ENCODE data around the gene LTB4R2. TPM values are rescaled to one million over a fixed set of nuclear protein-coding genes. Genes with fewer than 3 reads are reported as not detected.
A peak's percentile ranks its signal among the peaks of the same experiment; 100 is the strongest.

LTB4R2 gene
- total and polyA plus RNA-seq, 2 donors (not counting 1 experiment from before 2014, with no cell fraction given) = 10.7 to 11.7 TPM

DNA sequence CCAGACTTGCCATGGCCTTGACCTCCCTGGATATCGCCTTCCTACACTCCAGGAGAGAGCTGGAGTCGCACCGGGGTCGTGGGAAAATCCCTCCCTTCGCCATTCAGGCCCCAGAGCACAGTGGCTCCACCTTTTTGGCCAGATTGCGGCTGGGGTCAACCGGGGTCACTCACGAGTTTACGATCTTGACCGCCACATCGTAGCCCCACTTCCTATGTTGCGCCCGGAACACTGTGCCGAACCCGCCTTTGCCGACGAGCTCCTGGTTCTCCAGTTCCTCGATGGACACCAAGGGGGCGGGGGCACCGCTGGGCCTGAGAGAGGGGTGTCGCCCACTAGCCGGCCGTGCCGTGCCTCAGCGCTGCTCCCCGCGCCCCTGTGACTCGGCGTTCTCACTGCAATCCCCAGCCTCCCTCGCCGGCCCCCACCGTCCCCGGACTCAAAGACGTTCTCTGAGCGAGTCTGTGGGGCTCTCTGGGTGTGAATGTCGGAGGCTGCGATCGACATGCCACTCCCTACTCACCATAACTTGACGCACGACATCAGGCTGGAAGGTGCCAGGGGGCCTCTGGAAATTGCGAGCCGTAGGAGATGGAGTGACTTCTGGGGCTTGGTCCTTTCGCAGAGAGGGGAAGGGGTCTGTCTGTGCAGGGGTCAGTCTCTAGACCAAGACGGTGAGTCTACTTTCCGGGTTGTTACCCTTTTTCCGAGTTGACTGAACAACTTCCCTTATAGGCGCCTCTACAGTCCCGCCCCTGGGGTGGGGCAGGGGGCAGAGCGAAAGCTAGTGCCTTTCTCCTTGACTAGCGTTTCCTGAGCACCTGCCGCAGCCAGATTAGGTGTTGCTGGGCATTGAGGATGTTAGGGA lies 29.6 kb downstream of the LTB4R2 start, which contains the start of gene RIPK3:
Gene RIPK3, minus strand, starts transcription at position 708 of the 868 bp plus-strand sequence. Its CDS starts 165 bp downstream, at position 543.
- DNase-seq = peak; percentile 79
- 10% methylated on average over 27 of the region's 51 CpGs for WGBS (ENCODE audit: insufficient coverage)

More for the DNA sequence above, 29.6 kb downstream of the LTB4R2 start, which contains the start of gene RIPK3:
- Histone ChIP-seq H3K4me2 (replicated peaks; ENCODE audit: low read depth, low read length, poor library complexity, severe bottlenecking) (peak within 1 kb of the TSS; percentile 84), H3K27me3 (replicated peaks in 1 of 4; ENCODE audit: control extremely low read depth in 1 of 4, control insufficient read depth in 3 of 4, insufficient read depth in 4 of 4, low read length in 3 of 4) (peaks cover 0 to 21% (median 4%) of the 10 kb centered on the region in 4 experiments), H3K79me2 (ENCODE audit: control insufficient read depth, insufficient read depth, low read length) (peaks cover 10% of the 10 kb centered on the region), H3K9ac (ENCODE audit: low read length) (peak within 1 kb of the TSS; percentile 91), H3K4me1 (ENCODE audit: control insufficient read depth in 2 of 2, insufficient read depth in 2 of 2, low read length in 2 of 2) (peaks cover 25 to 33% of the 10 kb centered on the region in 2 donors), H2AFZ (ENCODE audit: insufficient read depth, low read depth, low read length, poor library complexity, severe bottlenecking) (peak within 1 kb of the TSS; percentile 88), H3K4me3 (ENCODE audit: control extremely low read depth in 1 of 5, extremely low read depth in 1 of 5, insufficient read depth in 1 of 5, low read depth in 2 of 5, low read length in 4 of 5) (peak within 1 kb of the TSS; percentile 85 to 98 (median 89)), H3K27ac (ENCODE audit: low read length in 2 of 2) (peak within 1 kb of the TSS; percentile 65 to 73), H3K9me3 (ENCODE audit: control extremely low read depth in 1 of 3, control insufficient read depth in 2 of 3, insufficient read depth in 1 of 3, low read length in 2 of 3) (peaks cover 0 to 6% (median 0%) of the 10 kb centered on the region in 3 donors), H3K36me3 (replicated peaks in 1 of 2; ENCODE audit: control extremely low read depth in 1 of 2, control insufficient read depth in 1 of 2, extremely low read depth in 1 of 2, insufficient read depth in 2 of 2, low read length in 1 of 2) (peaks cover 0 to 24% of the 10 kb centered on the region in 2 experiments), H4K20me1 (ENCODE audit: control insufficient read depth, insufficient read depth, low read length, poor library complexity, severe bottlenecking) (peaks cover 17% of the 10 kb centered on the region)
- peaks cover 12% of the 10 kb centered on the region for H3K27me3 Mint-ChIP-seq
- H3K4me1 Mint-ChIP-seq = peaks cover 32% of the 10 kb centered on the region
- no peaks in the 10 kb centered on the region for H3K9me3 Mint-ChIP-seq (ENCODE audit: insufficient read depth)
- intact Hi-C loops (cut with micrococcal nuclease) = loop anchor here (1.0 to 10.0 kb wide), 4 partner anchors 7 to 335 kb away; partner anchors contain the start of gene NYNRIN
- peak within 1 kb of the TSS; percentile 98 for H3K27ac Mint-ChIP-seq
- peak within 1 kb of the TSS; percentile 99 for H3K4me3 Mint-ChIP-seq
- ATAC-seq (ENCODE audit: low read depth) = peak; percentile 96
- TF ChIP-seq EZH2 (IDR thresholded peaks at IDR 0.05; ENCODE audit: borderline replicate concordance, insufficient read depth, low read depth, low read length, poor library complexity, severe bottlenecking) = no peak
- TF ChIP-seq, protein P1, sequence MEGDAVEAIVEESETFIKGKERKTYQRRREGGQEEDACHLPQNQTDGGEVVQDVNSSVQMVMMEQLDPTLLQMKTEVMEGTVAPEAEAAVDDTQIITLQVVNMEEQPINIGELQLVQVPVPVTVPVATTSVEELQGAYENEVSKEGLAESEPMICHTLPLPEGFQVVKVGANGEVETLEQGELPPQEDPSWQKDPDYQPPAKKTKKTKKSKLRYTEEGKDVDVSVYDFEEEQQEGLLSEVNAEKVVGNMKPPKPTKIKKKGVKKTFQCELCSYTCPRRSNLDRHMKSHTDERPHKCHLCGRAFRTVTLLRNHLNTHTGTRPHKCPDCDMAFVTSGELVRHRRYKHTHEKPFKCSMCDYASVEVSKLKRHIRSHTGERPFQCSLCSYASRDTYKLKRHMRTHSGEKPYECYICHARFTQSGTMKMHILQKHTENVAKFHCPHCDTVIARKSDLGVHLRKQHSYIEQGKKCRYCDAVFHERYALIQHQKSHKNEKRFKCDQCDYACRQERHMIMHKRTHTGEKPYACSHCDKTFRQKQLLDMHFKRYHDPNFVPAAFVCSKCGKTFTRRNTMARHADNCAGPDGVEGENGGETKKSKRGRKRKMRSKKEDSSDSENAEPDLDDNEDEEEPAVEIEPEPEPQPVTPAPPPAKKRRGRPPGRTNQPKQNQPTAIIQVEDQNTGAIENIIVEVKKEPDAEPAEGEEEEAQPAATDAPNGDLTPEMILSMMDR (IDR thresholded peaks at IDR 0.05) = no peak
- ChIA-PET POLR2A (interaction anchor here (0.6 to 2.0 kb wide), 8 partner anchors 26 to 1280 kb away, joined by 3 to 8 read pairs (median 4); partner anchors contain the start of genes CBLN3, KHNYN and TINF2), CTCF (interaction anchor here (0.8 to 16.1 kb wide), 11 partner anchors 7 to 1457 kb away, joined by 3 to 650 read pairs (median 4); partner anchors contain the start of genes CBLN3, CIDEB, KHNYN and RABGGTA)

All from B cell (primary cell).